Nephron progenitor cell (in vitro differentiated cells): ENCODE data around the gene MEI1.
A peak's percentile ranks its signal among the peaks of the same experiment; 100 is the strongest.

Source experiments
- DNase-seq: peaks from one replicate; pipeline ENCODE4 v3.0.0; 2021
- H3K27ac Mint-ChIP-seq: 2 replicates; pipeline ENCODE4 v1.8.0; 2021; ENCODE audit warnings: mild to moderate bottlenecking, moderate library complexity, mixed read lengths
- H3K27me3 Mint-ChIP-seq: 2 replicates; pipeline ENCODE4 v1.8.0; 2021; ENCODE audit warnings: mild to moderate bottlenecking, low read depth, mixed read lengths; ENCODE audit not compliant: poor library complexity
- H3K36me3 Mint-ChIP-seq: 2 replicates; pipeline ENCODE4 v1.8.0; 2021; ENCODE audit warnings: low read depth, mixed read lengths
- H3K4me1 Mint-ChIP-seq: 2 replicates; pipeline ENCODE4 v1.8.0; 2021; ENCODE audit warnings: mixed read lengths
- H3K4me3 Mint-ChIP-seq: 2 replicates; pipeline ENCODE4 v1.8.0; 2021; ENCODE audit warnings: mild to moderate bottlenecking, moderate library complexity, mixed read lengths
- H3K9me3 Mint-ChIP-seq: 2 replicates; pipeline ENCODE4 v1.8.0; 2021; ENCODE audit warnings: mild to moderate bottlenecking, moderate library complexity, mixed read lengths
- CTCF ChIP-seq: fragments of 200-600 bp; sonication (generic); IDR thresholded peaks from 2 replicates; pipeline ENCODE4 v1.5.0; 2021; ENCODE audit warnings: antibody characterized with exemption

MEI1 gene

GRCh38 chr22:41819257-41819656 lies 120.0 kb downstream of the MEI1 start:
- TF ChIP-seq CTCF, result no peak

GRCh38 chr22:41820447-41820846 lies 121.1 kb downstream of the MEI1 start:
- Mint-ChIP-seq H3K27ac (peak overlapping the region; percentile 15), H3K27me3 (peaks cover 3% of the 10 kb centered on the region), H3K4me3 (no peak overlapping the region), H3K4me1 (peaks cover 52% of the 10 kb centered on the region), H3K36me3 (peaks cover 51% of the 10 kb centered on the region), H3K9me3 (no peaks in the 10 kb centered on the region)
- TF ChIP-seq CTCF, result no peak
- DNase-seq, result no peak

More at GRCh38 chr22:41819257-41819656, 120.0 kb downstream of the MEI1 start:
- no peak for DNase-seq
- Mint-ChIP-seq H3K4me3 (no peak overlapping the region), H3K9me3 (no peaks in the 10 kb centered on the region), H3K4me1 (peaks cover 40% of the 10 kb centered on the region), H3K27ac (no peak overlapping the region), H3K27me3 (peaks cover 5% of the 10 kb centered on the region), H3K36me3 (peaks cover 52% of the 10 kb centered on the region)

- no peak for TF ChIP-seq CTCF
- Mint-ChIP-seq H3K27ac (peak overlapping the region; percentile 41), H3K4me1 (peaks cover 59% of the 10 kb centered on the region), H3K4me3 (no peak overlapping the region), H3K36me3 (peaks cover 43% of the 10 kb centered on the region), H3K27me3 (peaks cover 3% of the 10 kb centered on the region), H3K9me3 (no peaks in the 10 kb centered on the region)
- no peak for DNase-seq
Measured at GRCh38 chr22:41821471-41822316, 122.4 kb downstream of the MEI1 start.

GRCh38 chr22:41822317-41823057 lies 123.2 kb downstream of the MEI1 start:
- peaks cover 62% of the 10 kb centered on the region for H3K4me1 Mint-ChIP-seq
- peak overlapping the region; percentile 41 for H3K27ac Mint-ChIP-seq

GRCh38 chr22:41823797-41824196 lies 124.5 kb downstream of the MEI1 start:
- no peak for TF ChIP-seq CTCF
- no peak for DNase-seq
- H3K9me3 Mint-ChIP-seq, result no peaks in the 10 kb centered on the region
- H3K4me1 Mint-ChIP-seq, result peaks cover 76% of the 10 kb centered on the region
- H3K4me3 Mint-ChIP-seq, result no peak overlapping the region
- peak overlapping the region; percentile 94 for H3K27ac Mint-ChIP-seq
- peaks cover 43% of the 10 kb centered on the region for H3K36me3 Mint-ChIP-seq
- peaks cover 3% of the 10 kb centered on the region for H3K27me3 Mint-ChIP-seq

More at GRCh38 chr22:41822317-41823057, 123.2 kb downstream of the MEI1 start:
- H3K36me3 Mint-ChIP-seq, result peaks cover 43% of the 10 kb centered on the region
- peaks cover 3% of the 10 kb centered on the region for H3K27me3 Mint-ChIP-seq
- peak; percentile 18 for TF ChIP-seq CTCF
- DNase-seq, result no peak
- H3K4me3 Mint-ChIP-seq, result no peak overlapping the region
- H3K9me3 Mint-ChIP-seq, result no peaks in the 10 kb centered on the region
